GM12874 (cell line): ENCODE data around the gene SMYD4.

ENCODE experiments used
- TF ChIP-seq, protein P1 (sequence below): IDR thresholded peaks from 2 replicates; pipeline ENCODE4 v1.5.1; 2011; ENCODE audit warnings: low read depth, mild to moderate bottlenecking, control low read depth, low read length, moderate library complexity; ENCODE audit not compliant: insufficient read depth

The SMYD4 gene

DNA sequence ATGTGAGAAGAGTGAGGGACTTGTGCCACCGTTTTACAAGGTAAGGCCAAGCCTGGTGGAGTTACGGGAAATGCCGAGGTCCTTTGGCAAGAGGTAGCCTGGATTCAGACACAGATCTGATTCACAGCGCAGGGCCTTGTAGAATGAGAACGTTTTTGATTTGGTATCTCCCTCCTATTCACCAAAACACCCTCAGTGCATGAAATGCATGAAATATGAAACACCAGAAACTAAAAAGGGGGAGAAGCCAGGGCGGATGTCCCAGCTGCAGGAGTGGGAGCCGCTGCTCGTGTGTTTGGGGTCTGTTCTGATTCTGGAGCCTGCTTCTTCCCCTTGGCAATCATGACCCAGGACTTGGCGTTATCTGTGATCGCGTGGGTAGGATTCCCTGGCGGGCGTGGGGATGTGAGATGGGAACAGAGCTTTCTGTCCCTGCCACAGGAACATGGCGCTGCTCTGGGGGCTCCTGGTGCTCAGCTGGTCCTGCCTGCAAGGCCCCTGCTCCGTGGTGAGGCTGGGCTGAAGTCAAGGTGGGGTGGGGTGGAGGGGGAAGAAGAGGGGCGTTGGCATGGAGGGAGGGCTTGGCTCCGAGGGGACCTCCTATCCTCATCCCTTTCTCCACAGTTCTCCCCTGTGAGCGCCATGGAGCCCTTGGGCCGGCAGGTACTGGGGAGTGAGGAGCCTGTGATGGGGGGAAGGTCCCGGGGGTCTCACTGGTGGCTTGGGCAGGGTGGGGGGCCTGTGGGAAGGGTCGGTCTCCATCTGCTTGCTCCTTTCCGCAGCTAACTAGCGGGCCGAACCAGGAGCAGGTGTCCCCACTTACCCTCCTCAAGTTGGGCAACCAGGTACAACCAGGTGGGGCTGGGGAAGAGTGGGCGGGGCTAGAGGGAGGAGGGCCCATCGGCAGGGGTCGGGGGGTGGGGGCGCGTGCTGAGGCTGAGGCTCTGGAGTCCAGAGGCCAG lies 84.9 kb downstream of the SMYD4 start:
- TF ChIP-seq, protein P1, sequence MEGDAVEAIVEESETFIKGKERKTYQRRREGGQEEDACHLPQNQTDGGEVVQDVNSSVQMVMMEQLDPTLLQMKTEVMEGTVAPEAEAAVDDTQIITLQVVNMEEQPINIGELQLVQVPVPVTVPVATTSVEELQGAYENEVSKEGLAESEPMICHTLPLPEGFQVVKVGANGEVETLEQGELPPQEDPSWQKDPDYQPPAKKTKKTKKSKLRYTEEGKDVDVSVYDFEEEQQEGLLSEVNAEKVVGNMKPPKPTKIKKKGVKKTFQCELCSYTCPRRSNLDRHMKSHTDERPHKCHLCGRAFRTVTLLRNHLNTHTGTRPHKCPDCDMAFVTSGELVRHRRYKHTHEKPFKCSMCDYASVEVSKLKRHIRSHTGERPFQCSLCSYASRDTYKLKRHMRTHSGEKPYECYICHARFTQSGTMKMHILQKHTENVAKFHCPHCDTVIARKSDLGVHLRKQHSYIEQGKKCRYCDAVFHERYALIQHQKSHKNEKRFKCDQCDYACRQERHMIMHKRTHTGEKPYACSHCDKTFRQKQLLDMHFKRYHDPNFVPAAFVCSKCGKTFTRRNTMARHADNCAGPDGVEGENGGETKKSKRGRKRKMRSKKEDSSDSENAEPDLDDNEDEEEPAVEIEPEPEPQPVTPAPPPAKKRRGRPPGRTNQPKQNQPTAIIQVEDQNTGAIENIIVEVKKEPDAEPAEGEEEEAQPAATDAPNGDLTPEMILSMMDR: no peak

GRCh38 chr17:1743088-1743439 lies 86.6 kb downstream of the SMYD4 start:
- TF ChIP-seq, protein P1: no peak

DNA sequence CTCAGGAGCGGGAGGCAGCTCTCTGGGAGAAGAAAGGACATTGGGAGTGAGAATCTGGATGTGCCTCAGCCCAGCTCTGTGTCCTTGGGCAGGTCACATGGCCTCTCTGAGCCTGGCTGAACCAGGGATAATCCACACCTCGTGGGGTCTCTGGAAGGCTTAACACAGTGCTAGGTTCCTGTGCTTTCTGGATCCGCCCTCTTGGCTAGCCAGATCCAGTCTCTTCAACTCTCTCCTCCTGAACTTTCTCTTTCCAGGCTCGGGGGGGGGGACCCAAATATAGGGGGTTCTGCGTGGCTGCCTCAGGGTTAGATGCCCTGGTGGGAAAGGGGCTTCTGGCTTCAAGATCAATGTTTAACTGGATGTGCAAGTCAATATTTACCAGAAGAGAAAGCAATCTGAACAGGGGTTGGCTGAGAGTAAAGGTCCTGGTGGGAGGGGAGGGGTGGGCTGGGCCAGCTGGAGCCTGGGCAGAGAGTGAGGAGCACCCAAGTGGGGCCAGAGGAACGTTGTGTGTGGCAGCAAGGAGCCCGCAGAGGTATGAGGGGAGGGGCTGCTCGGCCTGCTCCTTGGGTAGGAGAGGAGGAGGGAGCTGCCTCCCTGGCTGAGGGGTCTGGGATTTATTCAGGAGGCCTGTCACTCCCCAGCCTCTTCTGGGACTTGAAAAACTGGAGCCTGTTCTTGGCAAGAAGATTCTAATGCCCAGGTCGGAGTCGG lies 87.2 kb downstream of the SMYD4 start, which contains the start of gene SERPINF2:
TSS of gene SERPINF2 (plus strand) at position 501 of the 717 bp plus-strand sequence. CDS start 2,125 bp downstream, outside the sequence.
- TF ChIP-seq, protein P1: no peak

DNA sequence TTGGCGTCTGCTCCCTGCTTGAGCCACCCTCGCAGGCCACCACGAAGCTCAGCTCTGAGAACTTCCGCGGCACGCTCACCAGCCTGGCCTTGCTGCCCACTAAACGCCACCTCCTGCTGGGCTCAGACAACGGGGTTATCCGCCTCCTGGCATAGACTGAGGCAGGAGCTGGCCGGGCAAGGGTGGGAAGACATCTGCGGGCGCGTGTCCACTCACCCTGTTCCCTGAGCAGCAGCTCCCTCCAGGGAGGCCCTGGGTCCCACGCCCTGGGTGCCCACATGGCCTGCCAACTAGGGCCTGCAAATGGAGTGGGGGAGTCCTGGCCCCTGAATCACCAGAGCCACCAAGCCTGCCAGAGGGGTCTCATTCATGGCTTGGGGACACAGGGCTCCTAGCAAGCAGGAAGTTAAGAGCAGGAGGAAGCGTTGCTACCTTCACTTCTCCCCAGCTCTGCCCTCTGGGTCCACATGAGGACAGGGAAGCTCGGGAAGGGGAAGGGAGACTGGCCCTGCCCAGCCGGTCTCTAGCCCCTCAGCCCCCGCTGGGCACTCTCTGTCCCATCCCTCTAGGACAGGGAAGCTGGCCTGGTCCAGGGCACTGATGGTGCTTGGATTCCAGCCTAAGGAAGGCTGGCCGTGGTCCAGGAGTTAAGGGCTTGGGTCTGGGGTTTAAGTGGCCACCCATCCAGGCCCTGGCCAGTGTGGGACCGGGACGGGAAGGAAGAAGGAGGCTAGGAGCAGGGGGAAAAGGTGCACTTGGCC lies 92.0 kb downstream of the SMYD4 start:
- TF ChIP-seq, protein P1: no peak

DNA sequence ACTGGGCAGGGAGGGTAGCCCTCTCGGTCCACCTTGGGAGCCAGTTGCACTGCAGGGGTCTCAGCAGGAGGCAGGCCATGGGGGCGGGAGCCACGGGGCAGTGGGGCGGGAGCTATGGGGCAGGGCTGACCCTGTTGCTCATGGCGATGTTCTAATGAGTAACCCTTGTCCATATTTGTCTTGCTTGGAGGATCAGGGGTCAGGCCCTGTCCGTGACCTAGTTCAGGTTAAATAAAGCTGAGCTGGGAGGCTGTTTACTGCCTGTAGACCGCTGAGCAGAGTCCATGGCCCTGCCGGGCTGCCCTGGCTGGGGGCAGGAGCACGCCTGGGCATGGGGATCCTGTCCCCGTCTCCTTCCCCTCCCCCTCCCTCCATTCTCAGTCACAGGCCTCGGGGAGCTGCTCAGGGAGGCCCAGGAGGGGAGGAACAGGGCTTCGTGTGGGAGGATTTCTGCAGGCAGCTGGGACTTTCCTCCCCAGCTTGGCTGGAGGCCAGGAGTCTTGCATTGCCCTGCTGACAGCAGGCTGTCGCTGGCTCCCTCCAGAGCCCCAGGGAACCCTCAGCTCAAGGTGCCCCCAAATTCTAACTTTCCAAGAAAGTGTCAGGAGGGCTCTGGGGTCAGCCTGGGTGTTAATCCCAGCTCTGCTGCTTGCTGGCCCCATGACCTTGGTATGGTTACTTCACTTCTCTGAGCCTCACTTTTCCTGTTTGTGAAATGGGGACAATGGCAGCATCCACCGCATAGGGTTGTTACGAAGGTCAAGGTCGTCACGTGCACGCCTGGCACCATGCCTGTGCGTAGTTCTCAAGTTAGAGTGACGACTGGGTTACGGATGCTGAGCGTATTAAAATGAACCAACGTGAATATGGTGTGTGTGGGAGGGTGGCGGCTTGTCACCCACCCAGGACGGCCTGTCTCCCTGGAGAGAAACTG lies 93.1 kb downstream of the SMYD4 start:
- TF ChIP-seq, protein P1: no peak

DNA sequence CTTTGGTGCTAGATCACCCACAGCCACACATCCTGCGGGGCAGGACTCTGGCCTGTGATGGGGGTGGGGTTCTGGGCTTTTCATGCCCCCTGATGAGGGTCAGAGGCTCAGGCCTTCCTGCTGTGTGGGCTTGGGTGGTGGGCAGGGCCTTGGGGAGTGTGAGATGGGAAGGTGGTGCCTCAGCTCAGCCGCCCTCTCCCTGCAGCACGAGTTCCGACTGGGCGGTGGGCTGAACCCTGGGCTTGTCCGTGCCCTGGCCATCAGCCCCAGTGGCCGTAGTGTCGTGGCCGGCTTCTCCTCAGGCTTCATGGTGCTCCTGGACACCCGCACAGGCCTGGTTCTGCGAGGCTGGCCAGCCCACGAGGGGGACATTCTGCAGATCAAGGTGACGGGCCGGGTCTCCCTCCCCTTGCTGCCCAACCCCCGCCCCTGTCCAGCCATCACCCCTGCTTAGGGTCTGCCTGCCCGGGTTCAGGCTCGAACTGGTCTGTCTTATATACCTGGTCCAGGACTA lies 93.8 kb downstream of the SMYD4 start:
- TF ChIP-seq, protein P1: no peak
